Body of pancreas (tissue), 4 donors: ENCODE data around the gene MAPK8.

Source experiments
- CTCF ChIP-seq, 7 experiments: fragments of 450-650 bp in 4 of 7; fragments of 200-600 bp in 3 of 7; sonication (generic) in 3 of 7; IDR thresholded peaks; one replicate each; pipeline ENCODE4 v1.5.1; 2016 to 2019; ENCODE audit warnings: antibody characterized with exemption in 7 of 7
- POLR2A ChIP-seq, 3 donors: fragments of 450-650 bp; IDR thresholded peaks; one replicate each; pipeline ENCODE4 v1.6.1; 2016; ENCODE audit warnings: antibody characterized with exemption in 3 of 3, mild to moderate bottlenecking in 2 of 3

- no peak for TF ChIP-seq CTCF (IDR thresholded peaks at IDR 0.05)
- no peak for TF ChIP-seq POLR2A (IDR thresholded peaks at IDR 0.05)
These were observed 178.4 kb downstream of the MAPK8 start for GRCh38 chr10:48484911-48485310.
